GM18868 (cell line): Measurements from ENCODE around the gene MAP4K3.
"Not testable (repeated sequence)": the region's sequence is repeated elsewhere in the genome, so short reads cannot be mapped to it uniquely, and the experiment has no call there.

Experiments used
- ATAC-seq: cut with Tn5 transposase; IDR thresholded peaks from one replicate; pipeline ENCODE4 v1.9.1; 2021; ENCODE audit warnings: mild to moderate bottlenecking, moderate library complexity; ENCODE audit not compliant: unreplicated experiment

The MAP4K3 gene

DNA sequence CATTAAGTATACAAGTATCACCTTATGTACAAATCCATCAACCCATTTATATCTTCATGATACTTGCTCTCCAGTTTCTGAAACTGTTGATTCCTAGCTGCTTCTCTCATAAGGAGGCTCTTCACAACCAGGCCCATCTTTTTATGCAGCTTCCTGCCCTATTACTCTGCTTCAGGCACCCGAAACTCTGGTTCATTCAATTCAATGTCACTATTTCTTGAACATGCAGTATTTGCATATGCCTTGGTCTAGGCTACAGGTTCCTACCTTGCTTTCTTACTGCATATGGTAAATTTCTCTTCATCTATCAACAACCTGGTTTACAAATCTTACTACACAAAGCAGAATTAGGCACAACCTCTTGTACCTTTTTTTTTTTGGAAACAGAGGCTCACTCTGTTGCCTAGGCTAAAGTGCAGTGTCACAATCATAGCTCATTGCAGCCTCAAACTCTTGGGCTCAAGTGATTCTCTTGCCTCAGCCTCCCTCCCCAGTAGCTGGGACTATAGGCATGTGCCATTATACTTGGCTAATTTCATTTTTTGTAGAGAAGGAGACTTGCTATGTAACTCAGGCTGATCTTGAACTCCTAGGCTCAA lies 190.6 kb downstream of the MAP4K3 start:
- no peak for ATAC-seq

DNA sequence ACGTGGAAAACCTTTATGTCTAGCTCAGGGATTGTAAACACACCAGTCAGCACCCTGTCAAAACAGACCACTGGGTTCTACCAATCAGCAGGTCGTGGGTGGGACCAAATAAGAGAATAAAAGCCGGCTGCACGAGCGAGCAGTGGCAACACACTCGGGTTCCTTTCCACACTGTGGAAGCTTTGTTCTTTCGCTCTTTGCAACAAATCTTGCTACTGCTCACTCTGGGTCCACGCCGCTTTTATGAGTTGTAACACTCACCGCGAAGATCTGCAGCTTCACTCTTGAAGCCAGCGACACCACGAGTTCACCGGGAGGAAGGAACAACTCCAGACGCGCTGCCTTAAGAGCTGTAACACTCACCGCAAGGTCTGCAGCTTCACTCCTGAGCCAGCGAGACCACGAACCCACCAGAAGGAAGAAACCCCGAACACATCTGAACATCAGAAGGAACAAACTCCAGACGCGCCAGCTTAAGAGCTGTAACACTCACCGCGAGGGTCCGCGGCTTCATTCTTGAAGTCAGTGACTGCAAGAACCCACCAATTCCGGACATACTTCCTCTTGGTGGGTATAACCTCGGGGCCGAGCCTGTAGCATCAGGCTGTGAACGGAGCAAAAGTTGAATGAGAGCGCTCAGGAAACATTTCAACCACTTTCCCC lies 192.0 kb downstream of the MAP4K3 start:
- not testable (repeated sequence) for ATAC-seq

DNA sequence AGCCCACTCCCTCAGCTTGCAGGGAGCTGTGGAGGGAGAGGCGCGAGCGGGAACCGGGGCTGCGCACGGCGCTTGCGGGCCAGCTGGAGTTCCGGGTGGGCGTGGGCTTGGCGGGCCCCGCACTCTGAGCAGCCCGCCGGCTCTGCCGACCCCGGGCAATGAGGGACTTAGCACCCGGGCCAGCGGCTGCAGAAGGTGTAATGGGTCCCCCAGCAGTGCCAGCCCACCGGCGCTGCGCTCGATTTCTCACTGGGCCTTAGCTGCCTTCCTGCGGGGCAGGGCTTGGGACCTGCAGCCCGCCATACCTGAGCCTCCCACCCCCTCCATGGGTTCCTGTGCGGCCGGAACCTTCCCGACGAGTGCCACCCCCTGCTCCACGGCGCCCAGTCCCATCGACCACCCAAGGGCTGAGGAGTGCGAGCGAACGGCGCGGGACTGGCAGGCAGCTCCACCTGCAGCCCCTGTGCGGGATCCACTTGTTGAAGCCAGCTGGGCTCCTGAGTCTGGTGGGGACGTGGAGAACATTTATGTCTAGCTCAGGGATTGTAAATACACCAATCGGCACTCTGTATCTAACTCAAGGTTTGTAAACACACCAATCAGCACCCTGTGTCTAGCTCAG lies 192.7 kb downstream of the MAP4K3 start:
- ATAC-seq = not testable (repeated sequence)

DNA sequence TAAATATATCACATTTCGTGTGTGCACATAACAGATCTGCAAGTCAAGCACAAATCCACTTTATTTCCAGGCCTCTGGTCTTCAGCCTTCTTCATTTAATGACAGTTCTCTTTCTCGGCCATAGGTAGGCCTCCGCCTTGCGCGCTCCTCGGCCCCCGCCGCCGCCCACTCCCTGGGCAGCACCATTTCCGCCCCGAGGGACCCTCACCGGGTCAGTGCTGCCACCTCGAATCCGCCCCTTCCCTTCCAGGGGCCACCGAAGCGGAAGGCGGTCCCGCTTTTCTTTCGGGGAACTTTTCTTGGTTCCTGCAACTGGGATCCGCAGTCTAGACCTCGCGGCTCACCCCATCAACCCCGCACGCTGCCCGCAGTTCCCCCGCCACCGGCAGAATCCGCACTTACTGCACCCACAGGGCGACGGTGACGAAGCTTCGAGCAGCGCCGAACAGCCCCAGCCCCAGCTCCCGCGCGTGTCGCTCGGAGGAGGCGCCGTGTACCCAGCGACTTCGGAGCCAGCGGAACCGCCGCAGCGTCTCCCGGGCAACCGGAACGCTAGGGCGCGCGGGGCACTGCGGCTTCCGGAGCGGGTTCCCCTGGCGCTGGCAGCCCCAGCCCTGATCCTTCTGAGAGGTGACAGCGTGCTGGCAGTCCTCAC lies 193.5 kb downstream of the MAP4K3 start, which contains the start of gene CDKL4:
Gene CDKL4, minus strand, starts transcription at position 502 of the 655 bp plus-strand sequence.
- ATAC-seq = no peak

DNA sequence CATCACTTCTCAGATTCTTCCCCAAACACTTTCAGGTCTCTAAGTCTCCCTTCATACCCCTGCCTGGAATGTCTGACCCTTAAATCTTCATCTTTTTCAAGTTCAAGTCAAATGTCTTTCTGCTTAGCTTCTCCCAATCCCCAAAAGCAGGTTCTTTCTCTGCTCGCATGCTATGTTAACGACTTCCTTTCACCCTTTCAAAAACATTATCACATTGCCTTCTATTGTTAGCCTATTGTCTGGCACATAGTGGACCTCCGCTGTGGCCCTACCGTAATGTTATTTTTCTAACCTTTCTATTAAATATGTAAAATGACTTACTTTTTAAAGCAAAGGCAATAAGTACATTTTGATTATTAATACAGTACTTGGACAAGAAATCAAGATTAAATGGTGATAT lies 195.5 kb downstream of the MAP4K3 start:
- no peak for ATAC-seq

DNA sequence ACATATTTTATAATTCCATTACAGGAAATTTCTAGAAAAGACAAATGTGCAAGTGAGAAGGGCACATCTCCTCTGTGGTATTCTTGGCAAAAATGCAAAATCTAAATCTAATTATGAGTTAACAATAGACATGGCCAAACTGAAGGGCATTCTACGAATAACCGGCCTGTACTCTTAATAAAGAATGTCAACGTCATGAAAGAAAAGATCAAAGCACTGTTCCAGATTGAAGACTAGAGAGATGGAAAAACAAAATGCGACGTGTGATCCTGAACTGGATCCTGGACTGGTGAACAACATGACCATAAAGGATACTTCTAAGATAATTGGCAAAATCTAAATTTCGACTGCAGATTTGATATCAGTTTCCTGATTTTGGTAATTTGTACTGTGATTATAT lies 196.3 kb downstream of the MAP4K3 start:
- ATAC-seq = no peak

DNA sequence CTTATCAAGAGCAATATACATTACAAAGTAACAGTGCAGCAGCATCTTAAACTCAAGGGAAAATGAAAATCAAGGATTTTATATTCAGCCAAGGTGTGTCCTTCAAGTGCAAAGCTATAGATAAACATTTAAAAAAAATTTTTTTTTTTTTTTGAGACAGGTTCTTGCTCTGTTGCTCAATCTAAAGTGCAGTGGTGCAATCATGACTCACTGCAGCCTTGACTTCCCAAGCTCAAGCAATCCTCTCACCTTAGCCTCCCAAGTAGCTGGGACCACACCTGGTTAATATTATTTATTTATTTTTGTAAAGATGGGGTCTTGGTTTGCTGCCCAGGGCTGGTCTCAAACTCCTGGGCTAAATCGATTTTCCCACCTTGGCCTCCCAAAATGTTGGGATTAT lies 202.3 kb downstream of the MAP4K3 start:
- no peak for ATAC-seq

DNA sequence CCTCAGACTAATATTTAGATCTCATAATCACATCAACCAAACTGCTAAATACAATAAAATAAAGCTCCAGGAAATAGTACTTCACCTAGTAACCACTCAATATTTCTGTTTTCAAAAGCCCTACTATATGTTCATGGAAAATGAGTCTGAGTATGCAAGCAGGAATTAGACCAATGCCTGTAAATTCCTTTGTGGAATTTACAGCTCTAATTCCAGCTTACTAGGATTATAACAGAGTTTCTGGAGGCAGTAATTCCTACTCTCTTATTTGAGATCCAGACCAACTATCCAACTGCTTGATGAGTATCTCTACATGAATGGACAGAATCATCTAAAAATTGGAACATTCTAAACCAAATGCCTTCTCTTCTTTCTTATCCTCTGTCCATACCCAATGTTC lies 204.9 kb downstream of the MAP4K3 start:
- no peak for ATAC-seq

DNA sequence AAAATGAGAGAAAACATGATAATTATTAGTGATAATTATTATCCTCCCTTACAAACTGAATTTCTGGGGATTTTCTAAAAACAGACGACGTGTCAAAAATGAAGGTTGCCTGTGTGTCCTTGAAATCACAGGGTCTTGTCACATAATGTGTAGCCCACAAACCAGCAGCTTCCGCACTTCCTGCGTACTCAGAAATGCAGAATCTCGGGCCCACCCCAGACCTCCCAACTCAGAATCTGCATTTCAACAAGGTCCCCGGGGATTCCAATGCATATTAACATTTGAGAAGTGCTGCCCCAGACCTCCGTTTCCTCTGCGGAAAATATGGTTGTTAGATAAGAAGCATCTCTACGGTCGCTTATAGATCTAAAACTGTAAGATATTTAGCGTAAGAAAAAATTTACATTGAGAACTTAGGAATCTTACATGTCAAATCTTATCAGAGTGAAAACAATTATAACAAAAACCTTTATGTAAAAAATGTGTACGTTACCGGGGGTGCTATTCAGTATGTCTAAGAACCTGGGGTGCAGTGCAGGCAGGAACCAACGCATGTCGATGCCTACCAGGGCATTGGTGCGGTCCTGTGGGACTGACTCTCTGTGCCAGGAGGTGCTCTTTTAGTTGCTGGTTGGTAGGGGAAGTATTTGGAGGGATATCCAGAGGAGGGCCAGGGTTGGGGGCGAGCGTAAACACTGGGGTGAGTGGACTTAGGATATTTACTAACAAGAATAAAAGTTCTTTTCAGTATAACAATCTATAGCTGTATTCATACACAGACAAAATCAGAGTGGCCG lies 208.5 kb downstream of the MAP4K3 start:
- ATAC-seq = peak; percentile 47

DNA sequence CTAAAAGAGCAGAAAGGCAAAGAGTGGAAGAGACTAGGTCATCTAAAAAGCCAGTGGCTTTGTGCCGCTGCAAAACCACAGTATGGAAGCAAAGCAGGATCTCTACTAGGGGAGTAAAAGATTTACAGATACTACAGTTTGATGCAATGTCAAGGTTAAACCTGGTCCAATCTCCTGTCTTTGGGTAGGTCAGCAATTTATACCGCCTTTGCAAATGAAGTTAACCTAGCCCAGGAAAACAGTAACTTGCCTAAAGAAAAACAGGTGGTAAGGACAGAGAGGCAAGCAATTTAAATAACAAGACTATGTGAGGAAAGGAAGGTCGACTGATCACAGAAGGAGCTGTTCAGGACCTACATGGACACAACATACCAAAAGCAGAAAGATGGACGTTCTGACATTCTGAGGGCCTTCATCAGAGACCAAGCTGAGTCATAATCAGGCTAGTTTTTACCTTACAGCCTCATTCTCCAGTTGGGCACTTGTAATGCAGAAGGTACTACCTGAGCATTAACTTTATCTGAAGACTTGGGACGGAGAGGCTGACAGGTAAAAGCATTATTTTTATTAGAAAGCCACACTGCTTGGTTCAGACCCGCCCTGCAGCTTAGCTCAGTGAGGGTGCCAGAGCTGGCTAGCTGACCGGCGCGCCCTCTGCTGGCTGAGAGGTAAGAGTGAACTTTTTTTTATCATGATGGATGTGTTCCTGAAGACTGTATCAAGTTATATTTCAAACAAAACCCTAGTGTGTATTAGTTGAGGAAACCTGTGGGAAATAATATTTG lies 209.3 kb downstream of the MAP4K3 start:
- ATAC-seq = peak; percentile 80

DNA sequence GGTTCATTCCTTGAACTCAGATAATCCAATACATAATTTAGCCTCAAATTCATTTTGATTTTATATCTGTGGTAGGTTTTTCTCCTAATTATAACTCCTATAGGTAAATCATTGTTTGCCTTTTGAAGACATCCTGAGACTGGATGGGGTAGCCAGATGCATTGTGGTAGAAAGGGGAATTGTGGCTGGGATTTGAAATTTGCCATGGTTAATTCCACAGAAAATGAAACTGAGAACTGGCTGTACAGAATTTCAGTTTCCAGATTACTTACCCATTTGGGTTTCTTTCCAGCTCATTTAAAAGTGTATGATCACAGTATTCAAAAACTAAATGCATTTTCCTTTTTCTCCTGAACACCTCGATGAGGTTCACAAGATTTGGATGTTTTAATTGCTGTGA lies 211.5 kb downstream of the MAP4K3 start:
- no peak for ATAC-seq

DNA sequence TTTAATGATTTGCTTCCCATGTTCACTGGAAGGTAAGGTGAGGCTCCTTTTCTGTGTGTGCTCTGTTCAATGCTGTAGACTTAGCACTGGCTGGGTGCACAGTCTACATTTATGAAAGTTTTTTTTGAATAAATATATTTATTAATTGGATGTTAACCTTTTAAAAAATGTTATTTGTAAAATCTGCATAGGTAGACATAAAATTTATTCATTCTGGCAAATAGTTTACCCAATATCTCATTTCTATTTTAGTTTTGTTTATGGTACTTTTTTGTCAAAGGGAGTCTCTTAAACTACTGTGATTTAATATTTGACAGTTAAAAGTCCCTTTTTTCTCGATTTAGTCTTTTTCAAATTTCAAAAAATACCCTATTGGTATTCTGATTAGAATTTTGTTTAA lies 213.2 kb downstream of the MAP4K3 start:
- ATAC-seq = no peak

DNA sequence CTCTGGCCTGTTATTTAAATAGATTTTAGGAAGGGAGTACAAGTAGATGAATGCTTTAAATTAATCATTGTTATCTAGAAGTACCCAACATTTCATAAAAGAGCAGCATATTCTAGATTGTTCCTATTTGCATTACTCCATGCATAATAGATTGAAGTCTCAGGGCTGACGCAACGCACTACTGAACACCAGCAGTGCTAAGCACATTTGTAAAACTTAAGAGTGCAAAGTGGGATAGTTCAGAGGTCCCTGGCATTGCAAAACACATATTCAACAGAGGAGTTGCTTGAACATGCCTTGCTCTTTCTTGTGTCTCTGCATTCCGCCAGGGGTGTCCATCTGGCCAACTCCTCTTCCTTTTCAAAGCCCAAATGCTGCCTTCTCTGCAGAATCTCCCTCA lies 215.6 kb downstream of the MAP4K3 start:
- no peak for ATAC-seq

DNA sequence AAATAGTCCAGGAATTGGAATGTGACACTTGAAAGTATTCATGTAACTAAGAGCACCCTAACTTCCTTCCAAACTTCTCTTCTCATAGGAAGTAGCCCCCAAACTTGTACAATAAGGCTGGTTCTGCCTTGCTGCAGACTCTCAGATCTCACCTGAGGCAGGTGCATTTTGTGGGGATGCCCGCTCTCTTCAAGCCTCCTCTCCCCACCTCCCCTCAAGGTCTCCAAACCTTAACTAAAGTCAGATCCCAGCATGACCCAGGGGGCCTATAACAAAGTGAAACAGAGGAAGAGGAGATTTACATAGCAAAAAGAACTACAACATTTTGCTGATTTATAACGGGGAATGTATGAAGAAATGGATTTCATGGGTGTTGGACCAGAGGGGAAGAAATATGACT lies 216.9 kb downstream of the MAP4K3 start:
- ATAC-seq = no peak

DNA sequence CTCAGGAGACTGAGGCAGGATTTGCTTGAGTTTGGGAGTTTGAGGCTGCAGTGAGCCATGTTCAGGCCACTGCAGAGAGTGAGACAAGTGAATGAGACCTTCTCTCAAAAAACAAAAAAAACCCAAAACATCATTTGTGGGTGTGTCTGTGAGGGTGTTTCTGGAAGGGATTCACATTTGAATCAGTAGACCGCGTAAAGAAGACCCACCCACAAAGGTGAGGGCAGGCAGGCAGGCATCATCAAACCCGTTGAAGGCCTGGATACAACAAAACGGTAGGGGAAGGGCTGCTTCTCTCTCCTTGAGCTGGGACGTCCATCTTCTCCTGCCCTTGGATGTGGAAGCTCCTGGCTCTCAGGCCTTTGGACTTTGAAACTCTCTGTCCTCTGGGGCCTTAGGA lies 218.7 kb downstream of the MAP4K3 start:
- ATAC-seq = no peak

DNA sequence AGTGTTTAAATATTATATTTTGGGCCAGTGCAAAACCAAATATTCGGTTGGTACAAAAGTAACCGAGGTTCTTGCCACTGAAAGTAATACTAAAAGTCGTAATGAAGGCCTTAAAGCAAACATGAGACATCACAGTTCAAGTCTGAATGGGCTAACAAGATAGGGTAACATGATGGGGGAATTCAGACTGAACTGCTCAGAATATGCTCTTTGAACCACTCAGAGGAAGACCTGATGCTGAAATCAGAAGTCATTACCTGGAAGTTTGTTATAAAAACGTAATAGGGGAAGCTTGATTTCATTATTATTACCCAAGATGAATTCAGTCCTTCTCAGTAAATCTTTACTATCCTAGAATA lies 219.9 kb downstream of the MAP4K3 start:
- ATAC-seq = peak; percentile 84

DNA sequence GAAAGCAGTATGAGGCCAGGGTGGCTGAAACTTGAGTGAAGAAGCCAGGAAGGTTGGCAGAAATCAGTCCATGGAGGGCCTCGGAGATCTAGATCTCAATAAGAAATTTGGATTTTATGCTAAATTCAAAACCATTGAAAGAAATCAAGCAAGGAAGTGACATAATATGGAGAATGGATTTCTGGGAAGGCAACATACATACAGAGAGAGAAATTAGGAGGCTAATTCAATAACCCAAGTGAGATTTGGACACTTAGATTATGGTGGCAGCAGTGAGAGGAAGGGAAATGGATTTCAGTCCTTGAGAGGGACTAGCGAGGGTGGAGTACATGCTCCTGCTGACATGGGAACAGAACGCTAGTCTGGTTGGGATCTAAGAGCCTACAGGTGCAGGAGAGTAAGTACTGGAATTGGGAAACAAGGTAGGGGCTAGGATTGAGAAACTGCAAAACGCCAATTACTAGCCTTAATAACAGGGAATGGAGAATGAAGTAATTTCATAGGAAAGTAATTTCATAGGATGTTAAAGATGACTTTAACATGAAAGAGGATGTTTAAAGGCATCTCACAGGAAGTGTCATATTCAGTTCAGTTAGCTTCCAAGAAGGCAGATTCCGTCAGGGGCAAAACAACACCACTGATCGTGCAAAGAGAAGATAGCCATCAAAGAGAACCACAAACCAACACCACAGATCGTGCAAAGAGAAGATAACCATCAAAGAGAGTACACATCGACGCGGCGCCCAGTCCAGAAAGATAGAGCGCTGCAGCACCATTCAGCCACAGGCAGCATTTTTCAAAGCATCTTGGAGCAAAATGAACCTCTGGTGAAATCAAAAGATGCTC lies 220.5 kb downstream of the MAP4K3 start:
- ATAC-seq = peak; percentile 90

DNA sequence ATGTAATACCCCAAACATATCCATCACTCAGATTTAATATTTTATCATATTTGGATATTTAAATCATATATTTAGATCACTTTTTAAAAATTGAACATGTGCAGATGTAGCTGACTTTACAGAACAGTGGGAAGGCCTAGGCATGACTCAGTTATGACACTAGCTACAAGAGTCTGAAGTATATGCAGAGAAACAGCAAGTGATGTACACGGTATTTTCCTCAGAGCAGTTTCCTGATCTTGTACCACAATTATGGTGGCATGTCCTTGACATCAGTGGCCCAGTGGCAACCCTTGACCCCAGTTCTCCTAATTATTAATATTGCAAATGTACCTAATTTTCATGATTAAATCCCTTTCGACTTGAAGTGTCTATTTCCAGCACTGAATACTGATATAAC lies 221.5 kb downstream of the MAP4K3 start:
- no peak for ATAC-seq

DNA sequence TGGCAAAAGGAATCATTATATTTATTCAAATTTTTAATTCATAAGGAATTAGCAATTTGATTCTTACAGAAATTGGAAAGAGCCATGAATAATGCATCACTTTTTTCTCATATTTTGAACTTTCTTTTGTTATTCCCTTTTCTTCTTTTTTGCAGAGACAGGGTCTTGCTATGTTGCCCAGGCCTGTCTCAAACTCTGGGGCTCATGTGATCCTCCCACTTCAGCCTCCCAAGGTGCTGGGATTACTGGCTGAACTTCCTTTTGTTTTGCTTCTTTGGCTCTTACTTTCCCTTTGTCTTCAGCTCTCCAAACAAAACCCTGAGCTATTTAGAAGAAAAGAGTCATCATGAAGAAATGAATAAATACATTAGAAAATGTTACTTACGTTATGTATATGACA lies 224.1 kb downstream of the MAP4K3 start:
- no peak for ATAC-seq

DNA sequence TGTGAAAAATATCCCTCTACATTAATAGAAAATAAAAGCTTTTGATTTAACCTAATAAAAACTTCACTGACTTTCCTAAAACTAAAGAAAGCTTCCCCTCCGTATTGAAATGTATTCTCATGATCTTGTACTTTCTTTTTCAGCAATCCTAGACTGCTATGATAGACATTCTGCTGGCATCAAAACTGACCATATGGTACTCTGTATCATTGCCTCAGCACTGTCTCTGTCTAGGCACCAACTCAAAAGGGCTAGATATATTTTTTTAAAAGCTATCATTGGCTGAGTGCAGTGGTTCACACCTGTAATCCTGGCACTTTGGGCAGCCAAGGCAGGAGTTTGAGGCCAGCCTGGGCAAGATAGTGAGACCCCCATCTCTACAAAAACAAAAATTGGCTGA lies 226.2 kb downstream of the MAP4K3 start:
- no peak for ATAC-seq
